Liver (tissue), 9 donors: ENCODE results near the gene SPTBN5. TPM values are rescaled to one million over a fixed set of nuclear protein-coding genes. Genes with fewer than 3 reads are reported as not detected.
A peak's percentile ranks its signal among the peaks of the same experiment; 100 is the strongest.

Experiments used
- DNase-seq: peaks from one replicate; pipeline ENCODE4 v3.0.0-alpha.2; 2017; ENCODE audit warnings: low spot score
- H3K27ac ChIP-seq, 2 donors: one replicate each; pipeline ENCODE4 v1.7.0; 2013; ENCODE audit warnings: inconsistent platforms in 2 of 2, low read length in 2 of 2, control low read depth in 1 of 2, low read depth in 1 of 2, mild to moderate bottlenecking in 1 of 2
- H3K27me3 ChIP-seq, 4 donors: one replicate each; pipeline versions ENCODE4 v1.6.1 to v1.7.0; 2013; ENCODE audit warnings: low read length in 3 of 4, inconsistent platforms in 1 of 4, mild to moderate bottlenecking in 1 of 4, moderate library complexity in 1 of 4; ENCODE audit not compliant: control insufficient read depth in 4 of 4, insufficient read depth in 4 of 4
- H3K36me3 ChIP-seq, 4 donors: one replicate each; pipeline versions ENCODE4 v1.6.1 to v1.7.0; 2013; ENCODE audit warnings: low read length in 3 of 4, mild to moderate bottlenecking in 3 of 4, low read depth in 1 of 4, moderate library complexity in 1 of 4; ENCODE audit not compliant: control insufficient read depth in 4 of 4, insufficient read depth in 3 of 4
- H3K4me1 ChIP-seq, 4 donors: one replicate each; pipeline versions ENCODE4 v1.6.1 to v1.7.0; 2013; ENCODE audit warnings: low read length in 3 of 4, mild to moderate bottlenecking in 3 of 4, moderate library complexity in 1 of 4; ENCODE audit not compliant: control insufficient read depth in 4 of 4, insufficient read depth in 4 of 4
- H3K4me3 ChIP-seq, 3 donors: one replicate each; pipeline versions ENCODE4 v1.6.1 to v1.7.0; 2013; ENCODE audit warnings: low read length in 3 of 3, control low read depth in 1 of 3, low read depth in 1 of 3, mild to moderate bottlenecking in 1 of 3
- H3K9ac ChIP-seq, 2 donors: one replicate each; pipeline ENCODE4 v1.7.0; 2013; ENCODE audit warnings: low read length in 2 of 2, mild to moderate bottlenecking in 2 of 2, moderate library complexity in 2 of 2, control low read depth in 1 of 2, low read depth in 1 of 2
- H3K9me3 ChIP-seq, 4 donors: one replicate each; pipeline versions ENCODE4 v1.6.1 to v1.7.0; 2013; ENCODE audit warnings: low read length in 3 of 4; ENCODE audit not compliant: control insufficient read depth in 4 of 4
- CTCF ChIP-seq: fragments of 150-350 bp; IDR thresholded peaks from 2 replicates; pipeline ENCODE4 v1.5.1; 2017; ENCODE audit warnings: improper control_type of control experiment, low read depth, low read length; ENCODE audit not compliant: missing input control
- EGR1 ChIP-seq, 2 donors: IDR thresholded peaks; 2 replicates each; pipeline ENCODE4 v1.6.1; 2016 to 2018; ENCODE audit warnings: antibody characterized with exemption in 2 of 2, low read depth in 2 of 2
- FOXA1 ChIP-seq: IDR thresholded peaks from 2 replicates; pipeline ENCODE4 v1.6.1; 2016; ENCODE audit warnings: antibody characterized with exemption
- FOXA2 ChIP-seq: IDR thresholded peaks from 2 replicates; pipeline ENCODE4 v1.6.1; 2016; ENCODE audit warnings: antibody characterized with exemption
- GABPA ChIP-seq, 2 donors: IDR thresholded peaks in 1 of 2; conservative IDR thresholded peaks in 1 of 2; 2 replicates each; pipeline ENCODE4 v1.6.1; 2016; ENCODE audit warnings: antibody characterized with exemption in 2 of 2, mild to moderate bottlenecking in 1 of 2, moderate library complexity in 1 of 2
- JUND ChIP-seq, 2 donors: IDR thresholded peaks; 2 replicates each; pipeline ENCODE4 v1.6.1; 2016; ENCODE audit warnings: antibody characterized with exemption in 2 of 2
- NR2F2 ChIP-seq: IDR thresholded peaks from 2 replicates; pipeline ENCODE4 v1.6.1; 2016; ENCODE audit warnings: antibody characterized with exemption
- RAD21 ChIP-seq, 2 donors: IDR thresholded peaks; 2 replicates each; pipeline ENCODE4 v1.6.1; 2016; ENCODE audit warnings: antibody characterized with exemption in 2 of 2, mild to moderate bottlenecking in 2 of 2
- SP1 ChIP-seq: IDR thresholded peaks from 2 replicates; pipeline ENCODE4 v1.6.1; 2018; ENCODE audit warnings: antibody characterized with exemption, mild to moderate bottlenecking
- TAF1 ChIP-seq: conservative IDR thresholded peaks from 2 replicates; pipeline ENCODE4 v1.6.1; 2016; ENCODE audit warnings: antibody characterized with exemption, mild to moderate bottlenecking
- YY1 ChIP-seq: IDR thresholded peaks from 2 replicates; pipeline ENCODE4 v1.6.1; 2016; ENCODE audit warnings: antibody characterized with exemption, mild to moderate bottlenecking
- WGBS: extraction: QIAGEN DNeasy Blood & Tissue Kit; methylation state at CpG from one replicate; pipeline ENCODE4 v1.1.7; 2013; 5-methylcytosine and 5-hydroxymethylcytosine counted together
- polyA plus RNA-seq, 2 donors: library from polyadenylated mRNA; stranded (reverse) in 1 of 2; unstranded in 1 of 2; fragments of 200-250 nt in 1 of 2; fragments of >200 nt in 1 of 2; fragmentation: Nextera tagmentation in 1 of 2; extraction: Ambion mirVana in 1 of 2; gene quantifications; one replicate each; pipeline versions ENCODE4 v1.2.1 to v1.2.3, GENCODE V29; 2013 to 2015
- total RNA-seq, 2 donors: library from RNA; depleted of rRNA; stranded (reverse); fragments of >200 nt; gene quantifications; one replicate each; pipeline ENCODE4 v1.2.3, GENCODE V29; 2014
- TF ChIP-seq, protein P1 (sequence below): IDR thresholded peaks from 2 replicates; pipeline ENCODE4 v1.6.1; 2016; ENCODE audit warnings: antibody characterized with exemption
- TF ChIP-seq, protein P2 (sequence below): IDR thresholded peaks from 2 replicates; pipeline ENCODE4 v1.6.1; 2016; ENCODE audit warnings: antibody characterized with exemption
- TF ChIP-seq, protein P3 (sequence below): IDR thresholded peaks from 2 replicates; pipeline ENCODE4 v1.6.1; 2016; ENCODE audit warnings: antibody characterized with exemption, mild to moderate bottlenecking
- donor health status: healthy.
- donor health status: healthy.
- donor health status: healthy.
- donor health status: healthy.
- donor health status: healthy.

SPTBN5 gene
- total and polyA plus RNA-seq, 4 donors: 0.12 to 1.7 (median 0.17) TPM

DNA sequence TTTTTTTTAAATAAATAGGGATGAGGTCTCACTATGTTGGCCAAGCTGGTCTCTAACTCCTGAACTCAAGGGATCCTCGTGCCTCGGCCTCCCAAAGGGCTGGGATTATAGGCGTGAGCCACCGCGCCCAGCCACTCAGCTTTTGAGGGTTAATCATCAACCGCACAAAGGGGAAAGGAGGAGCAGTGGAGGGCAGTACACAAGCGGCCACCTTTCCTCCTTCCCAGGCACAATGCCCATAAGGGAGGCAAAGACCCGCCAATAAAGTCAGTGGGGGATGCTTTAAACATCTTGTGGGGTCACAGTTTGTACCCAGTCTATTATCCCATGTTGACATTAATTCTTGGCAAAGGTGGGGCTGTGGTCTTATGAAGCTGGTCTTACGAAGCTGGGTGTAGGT is 46.1 kb upstream of the SPTBN5 start:
- Histone ChIP-seq H3K9ac (no peak overlapping the region), H3K36me3 (peaks cover 5 to 16% (median 8%) of the 10 kb centered on the region in 4 donors), H3K4me3 (no peak overlapping the region), H3K27me3 (no peaks in the 10 kb centered on the region), H3K4me1 (no peaks in the 10 kb centered on the region), H3K9me3 (no peaks in the 10 kb centered on the region), H3K27ac (no peak overlapping the region)
- DNase-seq: no peak
- TF ChIP-seq FOXA2 (no peak), GABPA (IDR thresholded peaks at IDR 0.05 in 1 of 2, conservative IDR thresholded peaks at IDR 0.05 in 1 of 2) (no peak), EGR1 (IDR thresholded peaks at IDR 0.05; ENCODE audit: low read depth in 2 of 2) (no peak), YY1 (no peak), FOXA1 (no peak), TAF1 (no peak), RAD21 (IDR thresholded peaks at IDR 0.05) (no peak)
- TF ChIP-seq, protein P1, sequence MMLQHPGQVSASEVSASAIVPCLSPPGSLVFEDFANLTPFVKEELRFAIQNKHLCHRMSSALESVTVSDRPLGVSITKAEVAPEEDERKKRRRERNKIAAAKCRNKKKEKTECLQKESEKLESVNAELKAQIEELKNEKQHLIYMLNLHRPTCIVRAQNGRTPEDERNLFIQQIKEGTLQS: no peak
- TF ChIP-seq, protein P2, sequence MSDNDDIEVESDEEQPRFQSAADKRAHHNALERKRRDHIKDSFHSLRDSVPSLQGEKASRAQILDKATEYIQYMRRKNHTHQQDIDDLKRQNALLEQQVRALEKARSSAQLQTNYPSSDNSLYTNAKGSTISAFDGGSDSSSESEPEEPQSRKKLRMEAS: no peak
- 96% methylated on average over 9 of the region's 9 CpGs for WGBS

GRCh38 chr15:41937568-41937923 is 43.7 kb upstream of the SPTBN5 start:
- H3K36me3 ChIP-seq: peaks cover 5 to 14% (median 7%) of the 10 kb centered on the region in 4 donors
- no peaks in the 10 kb centered on the region for H3K4me1 ChIP-seq
- TF ChIP-seq, protein P3, sequence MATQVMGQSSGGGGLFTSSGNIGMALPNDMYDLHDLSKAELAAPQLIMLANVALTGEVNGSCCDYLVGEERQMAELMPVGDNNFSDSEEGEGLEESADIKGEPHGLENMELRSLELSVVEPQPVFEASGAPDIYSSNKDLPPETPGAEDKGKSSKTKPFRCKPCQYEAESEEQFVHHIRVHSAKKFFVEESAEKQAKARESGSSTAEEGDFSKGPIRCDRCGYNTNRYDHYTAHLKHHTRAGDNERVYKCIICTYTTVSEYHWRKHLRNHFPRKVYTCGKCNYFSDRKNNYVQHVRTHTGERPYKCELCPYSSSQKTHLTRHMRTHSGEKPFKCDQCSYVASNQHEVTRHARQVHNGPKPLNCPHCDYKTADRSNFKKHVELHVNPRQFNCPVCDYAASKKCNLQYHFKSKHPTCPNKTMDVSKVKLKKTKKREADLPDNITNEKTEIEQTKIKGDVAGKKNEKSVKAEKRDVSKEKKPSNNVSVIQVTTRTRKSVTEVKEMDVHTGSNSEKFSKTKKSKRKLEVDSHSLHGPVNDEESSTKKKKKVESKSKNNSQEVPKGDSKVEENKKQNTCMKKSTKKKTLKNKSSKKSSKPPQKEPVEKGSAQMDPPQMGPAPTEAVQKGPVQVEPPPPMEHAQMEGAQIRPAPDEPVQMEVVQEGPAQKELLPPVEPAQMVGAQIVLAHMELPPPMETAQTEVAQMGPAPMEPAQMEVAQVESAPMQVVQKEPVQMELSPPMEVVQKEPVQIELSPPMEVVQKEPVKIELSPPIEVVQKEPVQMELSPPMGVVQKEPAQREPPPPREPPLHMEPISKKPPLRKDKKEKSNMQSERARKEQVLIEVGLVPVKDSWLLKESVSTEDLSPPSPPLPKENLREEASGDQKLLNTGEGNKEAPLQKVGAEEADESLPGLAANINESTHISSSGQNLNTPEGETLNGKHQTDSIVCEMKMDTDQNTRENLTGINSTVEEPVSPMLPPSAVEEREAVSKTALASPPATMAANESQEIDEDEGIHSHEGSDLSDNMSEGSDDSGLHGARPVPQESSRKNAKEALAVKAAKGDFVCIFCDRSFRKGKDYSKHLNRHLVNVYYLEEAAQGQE: no peak
- TF ChIP-seq EGR1 (IDR thresholded peaks at IDR 0.05; ENCODE audit: low read depth in 2 of 2) (no peak), JUND (IDR thresholded peaks at IDR 0.05) (no peak), NR2F2 (peak; percentile 56), TAF1 (no peak), CTCF (no peak), SP1 (peak; percentile 6), RAD21 (IDR thresholded peaks at IDR 0.05) (no peak), FOXA1 (no peak)
- TF ChIP-seq, protein P1: no peak
- TF ChIP-seq, protein P2: no peak
- peak overlapping the region in 1 of 2 donors; percentile 53 for H3K27ac ChIP-seq
- no peaks in the 10 kb centered on the region for H3K27me3 ChIP-seq
- WGBS: 78% methylated on average over 4 of the region's 4 CpGs
- no peaks in the 10 kb centered on the region for H3K9me3 ChIP-seq
- no peak overlapping the region for H3K4me3 ChIP-seq
- no peak for DNase-seq
- no peak overlapping the region for H3K9ac ChIP-seq
